ENCODE data around the gene SLC22A16.

- TF ChIP-seq, protein P1, sequence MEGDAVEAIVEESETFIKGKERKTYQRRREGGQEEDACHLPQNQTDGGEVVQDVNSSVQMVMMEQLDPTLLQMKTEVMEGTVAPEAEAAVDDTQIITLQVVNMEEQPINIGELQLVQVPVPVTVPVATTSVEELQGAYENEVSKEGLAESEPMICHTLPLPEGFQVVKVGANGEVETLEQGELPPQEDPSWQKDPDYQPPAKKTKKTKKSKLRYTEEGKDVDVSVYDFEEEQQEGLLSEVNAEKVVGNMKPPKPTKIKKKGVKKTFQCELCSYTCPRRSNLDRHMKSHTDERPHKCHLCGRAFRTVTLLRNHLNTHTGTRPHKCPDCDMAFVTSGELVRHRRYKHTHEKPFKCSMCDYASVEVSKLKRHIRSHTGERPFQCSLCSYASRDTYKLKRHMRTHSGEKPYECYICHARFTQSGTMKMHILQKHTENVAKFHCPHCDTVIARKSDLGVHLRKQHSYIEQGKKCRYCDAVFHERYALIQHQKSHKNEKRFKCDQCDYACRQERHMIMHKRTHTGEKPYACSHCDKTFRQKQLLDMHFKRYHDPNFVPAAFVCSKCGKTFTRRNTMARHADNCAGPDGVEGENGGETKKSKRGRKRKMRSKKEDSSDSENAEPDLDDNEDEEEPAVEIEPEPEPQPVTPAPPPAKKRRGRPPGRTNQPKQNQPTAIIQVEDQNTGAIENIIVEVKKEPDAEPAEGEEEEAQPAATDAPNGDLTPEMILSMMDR (IDR thresholded peaks at IDR 0.05), result no peak
- TF ChIP-seq ZFX (IDR thresholded peaks at IDR 0.05; ENCODE audit: borderline replicate concordance), result no peak
Observed at GRCh38 chr6:110523451-110524021, 47.1 kb upstream of the SLC22A16 start.

All from 22Rv1 (cell line).